C4-2B (cell line): ENCODE results near the gene HOXC13.

Source experiments
- CTCF ChIP-seq: fragments of 450-650 bp; conservative IDR thresholded peaks from 2 replicates; pipeline ENCODE4 v1.5.1; 2017; ENCODE audit warnings: mild to moderate bottlenecking
- ZFX ChIP-seq: fragments of 450-650 bp; IDR thresholded peaks from 2 replicates; pipeline ENCODE4 v1.6.1; 2017

- TF ChIP-seq CTCF (no peak), ZFX (no peak)
Measured at GRCh38 chr12:53994264-53995001, 55.8 kb downstream of the HOXC13 start.
